SK-N-SH treated with all-trans-retinoic acid at 6 μM for 48 hours (cell line): ENCODE results near the gene CYP27C1.

Experiments used
- ARNTL ChIP-seq: fragments of 450-650 bp; formaldehyde crosslinking; IDR thresholded peaks from 2 replicates; pipeline ENCODE4 v1.5.0; 2020; ENCODE audit warnings: low read depth, mild to moderate bottlenecking, moderate library complexity, borderline replicate concordance
- ESRRG ChIP-seq: fragments of 250-450 bp; sonication (Bioruptor Pico); IDR thresholded peaks from 2 replicates; pipeline ENCODE4 v1.6.1; 2021; ENCODE audit warnings: mild to moderate bottlenecking
- PPARA ChIP-seq: fragments of 250-450 bp; sonication (Bioruptor Pico); IDR thresholded peaks from 2 replicates; pipeline ENCODE4 v1.5.0; 2020; ENCODE audit warnings: mild to moderate bottlenecking, borderline replicate concordance
- RARB ChIP-seq: fragments of 250-450 bp; sonication (Bioruptor Pico); IDR thresholded peaks from 2 replicates; pipeline ENCODE4 v1.8.0; 2021; ENCODE audit warnings: mild to moderate bottlenecking, moderate library complexity
- SNAI2 ChIP-seq: fragments of 250-450 bp; sonication (Bioruptor Pico); IDR thresholded peaks from 2 replicates; pipeline ENCODE4 v1.5.0; 2020; ENCODE audit warnings: mild to moderate bottlenecking, moderate library complexity
- TCF4 ChIP-seq: fragments of 250-450 bp; sonication (Bioruptor Pico); IDR thresholded peaks from 2 replicates; pipeline ENCODE4 v1.8.0; 2021; ENCODE audit warnings: mild to moderate bottlenecking, moderate library complexity, borderline replicate concordance
- ZFP3 ChIP-seq: fragments of 250-450 bp; sonication (Bioruptor Pico); IDR thresholded peaks from 2 replicates; pipeline ENCODE4 v1.5.0; 2020; ENCODE audit warnings: mild to moderate bottlenecking, moderate library complexity
- TF ChIP-seq, protein P1 (sequence below): fragments of 250-450 bp; sonication (Bioruptor Pico); IDR thresholded peaks from 2 replicates; pipeline ENCODE4 v1.8.0; 2020; ENCODE audit warnings: mild to moderate bottlenecking, moderate library complexity, borderline replicate concordance
- TF ChIP-seq, protein P2 (sequence below): fragments of 250-450 bp; sonication (Bioruptor Pico); IDR thresholded peaks from 2 replicates; pipeline ENCODE4 v1.5.0; 2020; ENCODE audit warnings: mild to moderate bottlenecking, moderate library complexity

DNA sequence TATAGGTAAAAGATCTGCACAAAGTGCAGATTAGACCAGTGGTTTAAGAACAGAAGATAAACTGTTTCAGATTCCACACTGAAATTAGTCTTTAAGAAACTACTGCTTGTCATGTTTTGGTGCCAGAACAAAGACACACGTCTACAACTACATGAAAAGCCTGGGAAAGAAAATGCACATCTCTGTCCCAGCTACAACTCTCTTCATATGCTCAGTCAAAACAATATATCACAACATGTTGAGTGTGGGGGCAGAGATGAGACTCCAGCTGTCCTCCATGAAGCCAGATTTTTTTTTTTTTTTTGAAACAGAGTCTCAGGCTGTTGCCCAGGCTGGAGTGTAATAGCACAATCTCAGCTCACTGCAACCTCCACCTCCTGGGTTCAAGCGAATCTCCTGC lies 60.6 kb downstream of the CYP27C1 start:
- no peak for TF ChIP-seq ARNTL (CRISPR knock-in tag)
- TF ChIP-seq, protein P1, sequence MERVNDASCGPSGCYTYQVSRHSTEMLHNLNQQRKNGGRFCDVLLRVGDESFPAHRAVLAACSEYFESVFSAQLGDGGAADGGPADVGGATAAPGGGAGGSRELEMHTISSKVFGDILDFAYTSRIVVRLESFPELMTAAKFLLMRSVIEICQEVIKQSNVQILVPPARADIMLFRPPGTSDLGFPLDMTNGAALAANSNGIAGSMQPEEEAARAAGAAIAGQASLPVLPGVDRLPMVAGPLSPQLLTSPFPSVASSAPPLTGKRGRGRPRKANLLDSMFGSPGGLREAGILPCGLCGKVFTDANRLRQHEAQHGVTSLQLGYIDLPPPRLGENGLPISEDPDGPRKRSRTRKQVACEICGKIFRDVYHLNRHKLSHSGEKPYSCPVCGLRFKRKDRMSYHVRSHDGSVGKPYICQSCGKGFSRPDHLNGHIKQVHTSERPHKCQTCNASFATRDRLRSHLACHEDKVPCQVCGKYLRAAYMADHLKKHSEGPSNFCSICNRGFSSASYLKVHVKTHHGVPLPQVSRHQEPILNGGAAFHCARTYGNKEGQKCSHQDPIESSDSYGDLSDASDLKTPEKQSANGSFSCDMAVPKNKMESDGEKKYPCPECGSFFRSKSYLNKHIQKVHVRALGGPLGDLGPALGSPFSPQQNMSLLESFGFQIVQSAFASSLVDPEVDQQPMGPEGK, result no peak
- no peak for TF ChIP-seq SNAI2 (CRISPR knock-in tag)
- TF ChIP-seq PPARA (CRISPR knock-in tag), result no peak
- no peak for TF ChIP-seq TCF4
- no peak for TF ChIP-seq ZFP3 (CRISPR knock-in tag)
- no peak for TF ChIP-seq RARB (CRISPR knock-in tag)
- TF ChIP-seq ESRRG, result no peak
- TF ChIP-seq, protein P2, sequence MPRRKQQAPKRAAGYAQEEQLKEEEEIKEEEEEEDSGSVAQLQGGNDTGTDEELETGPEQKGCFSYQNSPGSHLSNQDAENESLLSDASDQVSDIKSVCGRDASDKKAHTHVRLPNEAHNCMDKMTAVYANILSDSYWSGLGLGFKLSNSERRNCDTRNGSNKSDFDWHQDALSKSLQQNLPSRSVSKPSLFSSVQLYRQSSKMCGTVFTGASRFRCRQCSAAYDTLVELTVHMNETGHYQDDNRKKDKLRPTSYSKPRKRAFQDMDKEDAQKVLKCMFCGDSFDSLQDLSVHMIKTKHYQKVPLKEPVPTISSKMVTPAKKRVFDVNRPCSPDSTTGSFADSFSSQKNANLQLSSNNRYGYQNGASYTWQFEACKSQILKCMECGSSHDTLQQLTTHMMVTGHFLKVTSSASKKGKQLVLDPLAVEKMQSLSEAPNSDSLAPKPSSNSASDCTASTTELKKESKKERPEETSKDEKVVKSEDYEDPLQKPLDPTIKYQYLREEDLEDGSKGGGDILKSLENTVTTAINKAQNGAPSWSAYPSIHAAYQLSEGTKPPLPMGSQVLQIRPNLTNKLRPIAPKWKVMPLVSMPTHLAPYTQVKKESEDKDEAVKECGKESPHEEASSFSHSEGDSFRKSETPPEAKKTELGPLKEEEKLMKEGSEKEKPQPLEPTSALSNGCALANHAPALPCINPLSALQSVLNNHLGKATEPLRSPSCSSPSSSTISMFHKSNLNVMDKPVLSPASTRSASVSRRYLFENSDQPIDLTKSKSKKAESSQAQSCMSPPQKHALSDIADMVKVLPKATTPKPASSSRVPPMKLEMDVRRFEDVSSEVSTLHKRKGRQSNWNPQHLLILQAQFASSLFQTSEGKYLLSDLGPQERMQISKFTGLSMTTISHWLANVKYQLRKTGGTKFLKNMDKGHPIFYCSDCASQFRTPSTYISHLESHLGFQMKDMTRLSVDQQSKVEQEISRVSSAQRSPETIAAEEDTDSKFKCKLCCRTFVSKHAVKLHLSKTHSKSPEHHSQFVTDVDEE (CRISPR knock-in tag), result no peak
